ENCODE results near the gene GRK6.

Gene GRK6

DNA sequence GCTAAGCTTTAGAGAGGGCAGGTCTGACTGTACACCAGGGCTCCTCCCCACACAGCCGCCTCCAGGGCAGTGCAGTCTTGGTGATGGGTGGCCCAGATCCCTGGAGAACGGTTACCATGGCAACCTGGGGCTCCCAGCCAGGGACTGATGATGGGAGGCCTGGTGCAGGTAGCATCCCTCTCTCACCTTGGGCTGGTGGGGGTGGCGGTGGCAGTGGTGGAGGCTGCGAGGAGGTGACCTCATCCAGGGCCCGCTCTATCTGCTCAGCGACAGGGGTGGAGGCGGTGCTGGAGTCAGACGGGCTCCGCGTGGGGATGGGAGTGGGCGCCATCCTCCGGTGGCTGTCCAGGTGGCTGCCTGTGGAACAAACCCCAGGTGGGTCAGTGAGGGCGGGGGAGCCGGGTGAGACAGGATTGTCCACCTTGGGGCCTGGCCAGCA lies 32.5 kb downstream of the GRK6 start:
- in situ Hi-C loops (cut with HindIII; ENCODE audit: low pct_ligation_motif_present, low pct_unique_long_range_greater_than_20kb, low sequenced_read_pairs), result no loop called here
- DNase-seq, result no peak

DNA sequence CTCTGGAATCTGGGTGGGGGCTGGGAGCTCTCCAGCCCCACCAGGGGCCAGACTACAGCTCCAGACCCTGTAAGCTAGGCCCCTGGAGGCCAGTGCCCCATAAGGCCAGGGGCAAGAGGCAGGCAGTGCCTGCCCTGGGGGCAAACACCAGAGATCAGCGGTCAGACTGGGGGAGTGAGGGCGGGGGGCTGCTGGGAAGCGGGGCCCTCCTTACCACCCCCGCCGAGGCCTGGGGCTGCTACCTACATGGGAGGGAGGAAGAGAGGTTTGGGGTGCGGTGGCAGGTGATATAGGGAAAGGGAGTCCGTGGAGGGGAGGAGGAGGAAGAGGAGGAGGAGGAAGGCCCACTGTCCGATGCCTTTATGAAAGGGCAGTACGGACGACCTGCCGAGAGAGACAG lies 32.9 kb downstream of the GRK6 start:
- in situ Hi-C loops (cut with HindIII; ENCODE audit: low pct_ligation_motif_present, low pct_unique_long_range_greater_than_20kb, low sequenced_read_pairs), result no loop called here

DNA sequence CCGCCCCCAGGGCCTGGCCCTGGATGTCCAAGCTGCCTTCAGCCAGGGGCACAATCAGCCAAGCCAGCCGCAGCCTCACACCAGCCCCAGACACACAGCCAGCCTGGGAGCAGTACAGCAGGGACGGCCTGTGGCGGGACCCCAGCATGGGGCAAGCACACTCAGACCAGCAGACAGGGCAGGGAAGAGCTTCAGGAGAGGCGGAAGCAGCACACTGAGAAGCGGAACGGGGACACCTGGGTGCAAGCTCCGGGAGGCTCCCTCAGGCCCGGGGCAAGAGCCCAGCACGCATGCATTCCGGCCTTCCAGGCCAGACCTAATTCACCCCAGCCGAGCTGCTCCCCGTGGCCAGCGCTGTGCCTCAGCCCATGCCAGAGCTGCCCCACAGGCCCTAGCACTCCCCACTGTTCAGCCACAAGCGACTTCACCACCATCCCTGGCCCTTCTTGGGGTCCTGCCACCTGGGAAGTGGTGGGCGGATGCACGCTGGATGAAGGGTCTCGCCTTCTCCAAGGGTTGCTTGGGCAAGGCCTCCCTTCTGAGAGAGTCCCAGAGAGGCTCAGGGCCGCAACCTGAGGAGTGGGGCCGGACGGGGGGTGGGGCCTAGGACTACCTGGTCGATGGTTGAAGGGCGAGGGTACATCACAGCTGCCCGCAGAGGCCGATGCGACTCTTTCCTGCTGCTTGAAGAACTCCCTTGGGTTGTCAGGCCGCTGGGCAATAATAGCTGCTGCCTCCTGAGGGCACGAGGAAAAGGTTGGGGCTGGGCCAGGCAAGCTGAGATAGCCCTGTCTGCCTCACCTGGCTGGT lies 33.5 kb downstream of the GRK6 start:
- DNase-seq, result no peak
- in situ Hi-C loops (cut with HindIII; ENCODE audit: low pct_ligation_motif_present, low pct_unique_long_range_greater_than_20kb, low sequenced_read_pairs), result no loop called here

More for the DNA sequence above, 32.9 kb downstream of the GRK6 start:
- DNase-seq, result no peak

DNA sequence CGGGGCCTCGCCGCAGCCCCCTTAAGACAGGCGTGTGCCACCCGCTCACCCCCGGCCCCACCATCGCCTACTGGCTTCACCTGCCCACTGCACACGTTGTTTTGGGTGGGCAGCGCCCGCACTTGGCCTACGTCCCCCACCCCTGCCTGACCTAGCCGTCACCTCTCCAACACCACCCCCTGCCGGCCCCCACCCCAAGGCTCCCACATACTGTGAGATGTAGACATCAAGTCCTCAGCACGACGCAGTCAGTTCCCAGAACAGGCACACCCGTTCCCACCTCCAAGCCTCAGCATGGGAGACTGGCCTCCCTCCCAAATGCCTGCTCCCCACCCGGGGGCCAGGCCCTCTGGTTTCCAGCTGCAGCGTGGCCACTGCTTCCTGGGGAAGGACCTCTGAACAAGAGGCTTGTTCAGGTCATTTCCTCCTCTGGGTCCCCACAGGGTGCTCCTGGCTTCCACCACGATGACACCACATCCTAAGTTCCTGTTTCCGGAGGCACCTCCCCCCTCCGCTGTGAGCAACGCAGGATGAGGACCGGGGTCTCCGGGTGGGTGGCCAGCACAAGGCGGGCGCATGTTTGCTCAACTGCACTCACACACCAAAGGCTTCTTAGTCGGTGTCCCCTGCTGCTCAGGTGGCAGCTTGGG lies 35.7 kb downstream of the GRK6 start:
- DNase-seq, result no peak
- in situ Hi-C loops (cut with HindIII; ENCODE audit: low pct_ligation_motif_present, low pct_unique_long_range_greater_than_20kb, low sequenced_read_pairs), result no loop called here

DNA sequence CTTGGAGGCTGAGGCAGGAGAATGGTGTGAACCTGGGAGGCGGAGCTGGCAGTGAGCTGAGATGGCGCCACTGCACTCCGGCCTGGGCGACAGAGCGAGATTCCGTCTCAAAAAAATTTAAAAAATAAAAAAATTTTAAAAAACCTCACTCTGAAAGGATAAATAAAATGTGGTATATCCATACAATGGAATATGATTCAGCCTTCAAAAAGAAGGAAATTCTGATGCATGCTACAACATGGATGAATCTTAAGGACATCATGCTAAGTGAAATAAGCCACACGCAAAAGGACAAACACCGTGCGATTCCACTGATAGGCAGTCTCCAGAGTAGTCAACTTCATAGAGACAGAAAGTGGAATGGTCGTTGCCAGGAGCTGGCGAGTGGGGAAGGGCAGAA lies 38.6 kb downstream of the GRK6 start:
- in situ Hi-C loops (cut with HindIII; ENCODE audit: low pct_ligation_motif_present, low pct_unique_long_range_greater_than_20kb, low sequenced_read_pairs), result no loop called here
- no peak for DNase-seq

DNA sequence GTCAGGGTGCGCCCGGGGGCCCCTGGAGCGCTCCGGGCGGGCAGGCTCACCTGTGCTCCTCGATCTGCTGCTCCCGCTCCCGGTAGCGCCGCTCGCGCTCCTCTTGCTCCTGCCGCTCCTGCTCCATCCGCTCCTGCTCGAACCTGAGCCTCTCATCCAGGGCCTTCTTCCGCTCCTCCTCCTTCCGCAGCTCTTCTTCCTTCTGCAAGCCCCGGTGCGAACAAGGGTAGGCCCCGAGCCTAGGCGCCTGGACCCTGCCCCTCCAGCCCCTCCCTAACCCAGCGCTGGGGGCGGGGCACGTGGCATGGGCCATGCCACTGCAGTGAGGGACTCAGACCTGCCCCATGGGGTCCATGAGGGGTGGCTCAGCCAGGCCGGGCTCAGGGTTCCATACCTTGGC lies 40.4 kb downstream of the GRK6 start:
- in situ Hi-C loops (cut with HindIII; ENCODE audit: low pct_ligation_motif_present, low pct_unique_long_range_greater_than_20kb, low sequenced_read_pairs), result no loop called here
- DNase-seq, result no peak

DNA sequence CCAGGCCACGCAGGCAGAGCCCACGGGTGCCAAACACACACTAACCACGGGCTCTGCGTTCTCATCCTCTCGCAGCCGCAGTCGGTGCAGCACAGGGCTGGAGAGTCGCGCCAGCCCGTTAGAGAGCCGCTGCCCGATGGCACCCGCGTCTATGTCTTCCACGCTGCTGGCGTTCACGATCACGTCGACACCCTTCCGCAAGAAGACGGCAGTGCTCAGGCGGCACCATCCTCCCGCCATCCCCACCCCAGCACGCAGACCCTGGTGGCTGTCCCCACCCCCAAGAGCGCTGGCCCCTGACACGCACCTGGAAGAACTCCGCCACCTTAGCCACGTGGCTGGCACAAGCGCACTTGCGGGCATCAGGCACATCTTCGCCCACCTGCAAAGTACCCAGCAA lies 41.0 kb downstream of the GRK6 start:
- no peak for DNase-seq
- in situ Hi-C loops (cut with HindIII; ENCODE audit: low pct_ligation_motif_present, low pct_unique_long_range_greater_than_20kb, low sequenced_read_pairs), result no loop called here

DNA sequence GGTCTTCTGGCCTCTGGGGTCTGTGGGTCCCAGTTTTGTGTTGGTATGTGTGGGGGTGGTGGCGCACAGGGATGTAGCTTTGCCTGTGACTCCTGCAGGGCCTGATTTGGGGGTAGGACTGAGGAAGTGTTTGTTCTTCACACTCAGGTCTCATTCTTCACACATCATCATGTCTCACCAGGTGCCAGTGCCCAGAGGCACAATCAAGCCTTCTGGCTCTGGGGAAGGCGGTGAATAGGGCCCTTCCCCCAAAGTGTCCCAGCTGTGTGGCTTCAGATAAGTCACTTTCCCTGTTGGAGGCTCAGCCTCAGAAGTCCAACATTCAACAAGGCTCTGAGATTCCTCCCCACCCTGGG lies 41.8 kb downstream of the GRK6 start:
- in situ Hi-C loops (cut with HindIII; ENCODE audit: low pct_ligation_motif_present, low pct_unique_long_range_greater_than_20kb, low sequenced_read_pairs), result no loop called here
- no peak for DNase-seq

DNA sequence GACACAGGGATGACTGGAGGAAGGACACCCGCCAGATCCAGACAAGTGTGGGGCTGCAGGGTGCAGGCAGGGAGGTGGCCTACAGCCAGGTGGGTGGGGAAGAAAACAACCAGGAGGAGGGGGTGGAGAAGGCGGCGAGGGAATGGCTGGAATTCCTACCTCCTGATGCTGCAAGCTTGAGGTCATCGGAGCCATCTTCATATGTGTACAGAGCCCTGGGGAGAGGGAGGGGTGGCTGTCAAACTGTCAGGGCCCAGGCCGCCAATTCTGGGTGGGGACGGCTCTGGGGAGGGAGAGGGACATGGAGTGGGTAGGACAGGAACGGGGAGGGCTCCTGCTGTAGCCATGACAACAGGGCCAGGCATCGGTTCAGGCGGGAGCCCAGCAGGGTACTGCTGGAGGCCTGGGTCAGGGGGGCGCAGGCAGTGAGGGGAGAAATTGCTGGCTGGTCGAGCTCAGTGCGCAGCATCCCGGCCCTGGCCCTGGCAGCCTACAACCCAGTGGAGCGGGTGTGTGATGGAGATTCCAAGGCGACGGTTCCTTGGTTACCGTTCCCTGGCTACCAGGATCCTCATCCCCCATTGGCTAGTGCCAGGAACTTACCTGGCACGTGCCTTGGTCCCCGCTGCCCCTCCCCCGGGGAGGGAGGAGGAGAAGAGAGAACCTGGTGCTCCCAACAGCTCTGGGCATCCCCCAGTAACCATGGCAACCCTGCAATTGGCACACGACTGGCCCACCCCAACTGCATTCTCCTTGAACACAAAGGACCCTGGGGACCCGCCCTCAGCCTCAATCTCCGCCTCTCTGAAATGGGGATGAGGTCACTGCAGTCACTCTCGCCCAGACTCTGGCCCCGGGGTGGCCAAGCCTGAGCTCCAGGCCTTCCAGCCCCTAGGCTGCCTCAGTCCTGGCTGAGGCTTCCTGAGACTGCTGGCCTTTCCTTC lies 42.5 kb downstream of the GRK6 start:
- in situ Hi-C loops (cut with HindIII; ENCODE audit: low pct_ligation_motif_present, low pct_unique_long_range_greater_than_20kb, low sequenced_read_pairs), result no loop called here
- no peak for DNase-seq

DNA sequence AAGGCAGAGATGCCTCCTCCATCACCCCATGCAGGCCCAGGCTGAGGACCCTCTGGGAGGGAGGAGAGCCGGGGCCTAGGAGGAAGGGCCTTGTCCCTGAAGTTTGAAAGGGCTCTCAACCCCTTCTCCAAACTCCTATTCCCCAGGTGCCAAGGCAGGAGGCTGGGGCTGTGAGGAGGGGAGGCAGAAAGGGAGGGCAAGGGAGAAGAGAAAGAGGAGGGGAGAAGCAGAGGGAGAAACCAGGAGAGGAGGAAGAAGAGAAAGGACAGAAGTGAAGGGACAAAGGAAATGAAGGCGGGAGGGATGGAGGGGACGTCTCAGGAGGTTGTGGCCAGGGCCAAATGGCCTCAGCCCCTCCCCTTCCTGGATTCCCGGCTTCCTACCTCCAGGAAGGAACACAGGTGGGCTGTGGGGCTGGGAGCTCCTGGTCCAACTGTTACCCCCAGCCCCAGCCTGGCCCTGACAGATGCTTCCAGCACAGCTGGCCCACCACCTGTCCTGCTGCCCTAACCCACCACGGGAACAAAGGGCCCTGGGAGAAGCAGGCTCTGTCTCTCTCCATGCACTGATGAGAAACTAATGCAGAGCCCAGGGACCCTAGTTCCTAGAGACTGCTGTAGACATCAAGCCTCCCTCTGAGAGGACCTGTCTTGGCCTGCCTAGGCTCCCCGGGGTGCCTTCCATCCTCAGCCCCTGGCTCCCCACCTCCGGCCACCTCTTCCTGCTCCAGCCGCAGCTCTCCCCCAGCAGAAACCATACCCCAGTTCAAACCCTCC lies 43.5 kb downstream of the GRK6 start:
- in situ Hi-C loops (cut with HindIII; ENCODE audit: low pct_ligation_motif_present, low pct_unique_long_range_greater_than_20kb, low sequenced_read_pairs), result no loop called here
- DNase-seq, result no peak

DNA sequence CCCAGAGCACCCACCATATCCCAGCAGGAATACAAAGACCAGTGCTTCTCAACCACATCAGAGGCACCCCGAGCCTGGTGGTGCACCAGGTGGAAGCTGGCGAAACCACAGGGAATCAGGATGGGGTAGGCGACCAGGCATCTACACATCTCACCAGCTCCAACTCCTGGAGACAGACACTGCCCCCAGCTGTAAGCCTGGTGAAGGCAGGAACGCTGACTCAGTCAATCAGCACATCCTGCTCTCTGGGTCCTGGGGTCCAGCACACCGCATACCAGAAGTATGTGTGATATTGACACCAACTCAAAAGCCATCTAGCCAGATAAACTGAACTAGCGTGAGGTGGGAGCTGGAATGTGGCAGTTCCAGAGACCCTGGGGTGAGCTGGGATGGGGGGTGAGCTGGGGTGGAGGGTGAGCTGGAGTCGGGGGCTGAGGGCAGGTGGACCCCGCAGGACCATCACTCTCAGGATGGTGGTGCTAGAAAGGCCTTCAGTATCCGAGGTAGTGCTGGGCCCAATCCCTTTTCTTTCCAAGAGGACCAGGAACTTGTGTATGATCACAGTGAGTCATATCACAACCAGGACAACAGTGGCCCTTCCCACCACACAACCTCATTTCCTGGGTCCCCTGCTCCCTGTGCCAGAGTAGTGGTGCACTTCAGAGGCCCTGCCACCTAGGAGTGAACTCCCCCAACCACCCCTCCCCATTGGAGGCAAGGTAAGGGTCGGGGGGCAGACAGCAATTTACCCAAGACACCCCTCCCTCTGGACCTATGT lies 44.5 kb downstream of the GRK6 start:
- in situ Hi-C loops (cut with HindIII; ENCODE audit: low pct_ligation_motif_present, low pct_unique_long_range_greater_than_20kb, low sequenced_read_pairs), result no loop called here
- DNase-seq, result no peak

DNA sequence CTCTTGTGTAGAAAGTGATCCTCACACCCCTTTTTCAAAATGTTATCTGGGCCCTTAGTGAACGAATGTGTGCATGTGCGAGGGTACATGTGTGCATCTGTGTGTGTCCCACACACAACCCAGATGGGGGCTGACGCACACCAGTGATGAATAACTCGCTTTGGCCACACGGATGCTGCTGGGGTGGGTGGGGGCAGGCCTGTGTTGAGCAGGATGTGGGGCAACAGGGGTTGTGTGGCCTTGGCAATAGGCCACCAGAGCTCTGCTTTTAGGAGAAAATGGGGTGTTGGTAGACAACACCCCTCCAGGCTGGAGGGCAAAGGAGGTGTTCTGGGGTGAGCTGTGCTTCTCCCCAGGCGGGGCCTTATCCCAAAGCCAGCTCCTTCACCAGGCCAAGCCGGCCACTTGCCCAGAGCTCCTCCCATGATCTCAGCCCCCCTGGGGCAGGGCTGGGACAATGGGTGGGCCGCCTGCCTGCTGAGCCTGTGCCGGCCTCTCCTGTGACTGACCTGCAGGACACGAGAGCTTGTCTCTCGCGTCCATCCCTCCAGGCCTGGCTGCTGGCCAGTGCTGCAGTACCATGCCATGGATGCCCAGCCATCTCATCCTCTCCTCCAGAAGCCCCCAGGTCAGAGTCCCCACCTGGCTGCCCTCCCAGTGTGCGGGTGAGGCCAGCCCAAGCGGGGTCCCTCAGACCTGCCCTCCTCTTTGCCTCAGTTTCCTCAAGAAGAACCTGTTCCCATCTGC lies 45.3 kb downstream of the GRK6 start:
- DNase-seq, result no peak
- in situ Hi-C loops (cut with HindIII; ENCODE audit: low pct_ligation_motif_present, low pct_unique_long_range_greater_than_20kb, low sequenced_read_pairs), result no loop called here

DNA sequence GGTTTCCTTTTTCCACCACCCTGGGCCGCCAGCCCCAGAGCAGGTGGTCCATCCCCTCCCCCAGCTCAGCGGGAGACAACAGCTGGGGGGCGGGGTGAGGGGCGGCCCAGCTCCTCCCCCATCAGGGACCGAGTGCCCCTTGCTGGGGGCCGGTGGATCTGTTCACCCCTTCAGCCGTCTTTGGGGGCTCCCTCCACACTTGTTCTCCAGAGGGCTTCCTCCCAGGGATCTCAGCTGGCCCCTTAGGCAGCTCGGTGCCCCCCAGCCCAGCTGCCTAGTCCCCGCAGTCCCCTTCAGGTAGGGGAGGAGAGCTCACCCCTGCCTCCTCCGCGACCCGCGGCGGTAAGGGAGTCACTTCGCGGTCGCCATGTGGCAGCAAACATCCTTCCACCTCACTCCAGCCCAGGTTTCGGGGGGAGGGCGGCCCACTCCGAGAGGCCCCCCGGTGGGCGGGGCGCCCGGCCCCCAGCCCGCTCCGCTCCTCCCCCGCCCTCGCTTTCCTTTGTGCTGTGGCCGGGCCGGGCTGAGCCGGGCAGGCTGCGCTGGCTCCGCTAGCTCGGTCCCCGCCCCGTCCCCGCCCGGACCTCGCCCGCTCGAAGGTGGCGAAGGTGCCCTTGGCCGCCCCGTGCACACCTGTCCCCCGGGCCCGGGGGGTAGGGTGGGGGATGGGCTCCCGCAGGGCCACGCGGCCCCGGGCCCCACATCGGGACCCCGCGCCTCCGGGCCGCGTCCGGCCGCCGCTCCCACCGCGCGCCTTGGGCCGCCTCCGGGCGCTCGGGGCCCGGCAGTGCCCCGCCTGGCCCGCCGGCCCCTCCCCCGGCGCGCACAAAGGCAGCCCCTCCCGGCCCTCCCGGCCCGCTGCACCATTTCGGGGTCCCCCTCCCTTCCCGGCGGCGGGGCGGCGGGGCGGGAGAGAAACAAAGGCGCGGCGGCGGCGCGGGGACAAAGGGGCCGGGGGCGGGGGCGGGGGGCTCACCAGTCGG lies 46.3 kb downstream of the GRK6 start:
- in situ Hi-C loops (cut with HindIII; ENCODE audit: low pct_ligation_motif_present, low pct_unique_long_range_greater_than_20kb, low sequenced_read_pairs), result no loop called here

DNA sequence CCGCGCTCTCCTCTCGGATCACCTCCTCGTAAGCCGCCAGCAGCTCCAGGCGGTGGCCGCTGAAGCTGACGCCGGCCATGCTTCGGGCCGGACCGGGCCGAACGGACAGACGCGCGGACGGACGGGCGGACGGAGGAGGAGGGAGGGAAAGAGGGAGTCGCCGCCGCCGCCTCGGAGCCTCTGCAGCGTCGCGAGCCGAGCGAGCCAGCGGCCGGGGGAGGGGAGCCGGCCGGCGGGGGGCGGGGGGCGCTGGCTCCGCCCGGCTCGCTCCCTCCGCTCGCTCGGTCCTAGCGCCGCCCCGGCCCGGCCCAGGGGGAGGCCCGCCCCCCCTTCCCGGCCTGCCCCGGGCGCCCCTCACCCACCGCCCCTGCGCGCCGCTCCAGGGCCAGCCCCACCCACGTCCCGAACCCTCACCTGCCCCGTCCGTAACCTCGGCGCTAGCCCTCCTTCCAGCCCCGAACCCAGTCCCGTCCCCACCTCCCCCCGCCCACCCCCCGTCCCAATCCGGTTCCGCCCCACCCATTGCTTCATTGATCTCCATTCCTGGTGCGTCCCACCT lies 47.0 kb downstream of the GRK6 start, which contains the start of gene DBN1:
TSS of gene DBN1 (minus strand) at position 192 of the 559 bp plus-strand sequence. CDS start at position 79, 113 bp downstream.
- in situ Hi-C loops (cut with HindIII; ENCODE audit: low pct_ligation_motif_present, low pct_unique_long_range_greater_than_20kb, low sequenced_read_pairs), result no loop called here
- peak; percentile 54 for DNase-seq

More for the DNA sequence above, 46.3 kb downstream of the GRK6 start:
- DNase-seq, result no peak

DNA sequence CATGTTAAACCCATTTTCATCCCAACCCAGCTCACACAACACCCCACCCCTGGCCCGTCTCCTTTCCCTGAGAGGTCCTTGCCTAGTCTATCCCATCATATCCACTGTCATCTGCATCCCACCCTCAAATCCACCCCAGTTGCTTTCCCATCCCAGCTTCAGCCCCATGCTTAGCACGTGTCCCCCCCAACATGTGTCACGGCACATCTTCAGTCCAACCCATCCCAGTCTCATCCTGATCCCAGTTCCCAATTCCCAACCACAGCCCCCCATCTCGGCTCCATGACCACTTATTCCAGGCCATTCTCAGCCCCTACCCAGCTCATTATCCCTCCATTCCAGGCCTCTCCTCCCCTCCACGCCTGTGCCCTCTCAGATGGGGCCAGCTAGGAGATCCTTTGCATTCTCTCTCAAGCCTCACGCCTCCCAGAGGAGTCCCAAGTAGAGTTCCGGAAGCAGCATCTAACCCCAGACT lies 47.6 kb downstream of the GRK6 start:
- in situ Hi-C loops (cut with HindIII; ENCODE audit: low pct_ligation_motif_present, low pct_unique_long_range_greater_than_20kb, low sequenced_read_pairs), result no loop called here
- DNase-seq, result no peak
